HEK293 (cell line): ENCODE data around the gene DCTN5.

Experiments
- CTCF ChIA-PET: fragments of 350-600 bp; formaldehyde crosslinking; extraction: SDS; loops from one replicate; lab custom pipeline; 2021; ENCODE audit warnings: antibody characterized with exemption; lab: Yijun Ruan, JAX
- POLR2A ChIA-PET: fragments of 300-600 bp; formaldehyde crosslinking; extraction: SDS; loops from one replicate; lab custom pipeline; 2020; ENCODE audit warnings: antibody characterized with exemption, inconsistent platforms; lab: Yijun Ruan, JAX
- H3K27ac ChIP-seq: fragments of 200-500 bp; sonication (Bioruptor generic); 2 replicates; pipeline ENCODE4 v1.5.1; 2014; ENCODE audit warnings: low read depth, low read length, control low read depth, inconsistent platforms; ENCODE audit errors: extremely low read depth
- H3K36me3 ChIP-seq, 2 experiments: fragments of 200-500 bp in 1 of 2; sonication (Bioruptor generic) in 1 of 2; 1 replicate in 1 of 2; 2 replicates in 1 of 2; pipeline ENCODE4 v1.5.1; 2014 to 2017; ENCODE audit warnings: inconsistent platforms in 2 of 2, low read length in 2 of 2; ENCODE audit not compliant: control insufficient read depth in 2 of 2, insufficient read depth in 1 of 2
- H3K4me1 ChIP-seq: fragments of 200-500 bp; sonication (Bioruptor generic); 2 replicates; pipeline ENCODE4 v1.5.1; 2014; ENCODE audit warnings: mild to moderate bottlenecking, low read length, inconsistent platforms; ENCODE audit not compliant: control insufficient read depth, insufficient read depth
- H3K4me3 ChIP-seq: 2 replicates; pipeline ENCODE4 v1.5.1; 2011; ENCODE audit warnings: low read depth, mild to moderate bottlenecking, control low read depth, low read length, moderate library complexity
- H3K9me3 ChIP-seq: fragments of 200-500 bp; sonication (Bioruptor generic); 2 replicates; pipeline ENCODE4 v1.5.1; 2014; ENCODE audit warnings: low read depth, low read length, inconsistent platforms; ENCODE audit not compliant: control insufficient read depth, insufficient read depth
- CTCF ChIP-seq: fragments of 450-650 bp; formaldehyde crosslinking; IDR thresholded peaks from 2 replicates; pipeline ENCODE4 v1.5.1; 2016; ENCODE audit warnings: missing biosample characterization, missing genetic modification characterization
- GFI1B ChIP-seq: fragments of 450-650 bp; formaldehyde crosslinking; IDR thresholded peaks from 2 replicates; pipeline ENCODE4 v1.5.1; 2016; ENCODE audit warnings: missing biosample characterization, missing genetic modification characterization
- GLI2 ChIP-seq: fragments of 450-650 bp; formaldehyde crosslinking; IDR thresholded peaks from 2 replicates; pipeline ENCODE4; 2017; ENCODE audit warnings: missing biosample characterization, missing genetic modification characterization, low read depth, borderline replicate concordance
- OVOL3 ChIP-seq: fragments of 450-650 bp; formaldehyde crosslinking; IDR thresholded peaks from 2 replicates; pipeline ENCODE4 v1.5.1; 2016; ENCODE audit warnings: missing biosample characterization, missing genetic modification characterization
- PRDM1 ChIP-seq: fragments of 450-650 bp; formaldehyde crosslinking; IDR thresholded peaks from 2 replicates; pipeline ENCODE4; 2016; ENCODE audit warnings: missing biosample characterization, missing genetic modification characterization
- PRDM2 ChIP-seq: fragments of 450-650 bp; formaldehyde crosslinking; IDR thresholded peaks from 2 replicates; pipeline ENCODE4 v1.5.1; 2016; ENCODE audit warnings: missing biosample characterization, missing genetic modification characterization, borderline replicate concordance
- RBAK ChIP-seq: fragments of 450-650 bp; formaldehyde crosslinking; IDR thresholded peaks from 2 replicates; pipeline ENCODE4 v1.5.1; 2016; ENCODE audit warnings: missing biosample characterization, missing genetic modification characterization
- SETDB1 ChIP-seq: IDR thresholded peaks from one replicate; pipeline ENCODE4 v1.6.1; 2017; ENCODE audit warnings: mild to moderate bottlenecking, low read length, moderate library complexity, mixed read lengths; ENCODE audit not compliant: insufficient read length
- SP3 ChIP-seq: fragments of 450-650 bp; formaldehyde crosslinking; IDR thresholded peaks from 2 replicates; pipeline ENCODE4 v1.5.1; 2016; ENCODE audit warnings: missing biosample characterization, missing genetic modification characterization
- TCF7L2 ChIP-seq: IDR thresholded peaks from 2 replicates; pipeline ENCODE4 v1.6.1; 2011; ENCODE audit warnings: low read depth, mild to moderate bottlenecking, inconsistent platforms, low read length, moderate library complexity, borderline replicate concordance
- ZBTB17 ChIP-seq: fragments of 450-650 bp; formaldehyde crosslinking; IDR thresholded peaks from 2 replicates; pipeline ENCODE4 v1.5.1; 2016; ENCODE audit warnings: missing biosample characterization, missing genetic modification characterization
- ZBTB7A ChIP-seq: fragments of 450-650 bp; formaldehyde crosslinking; IDR thresholded peaks from 2 replicates; pipeline ENCODE4 v1.5.1; 2016; ENCODE audit warnings: low read depth, missing biosample characterization, missing genetic modification characterization
- ZEB2 ChIP-seq: fragments of 450-650 bp; formaldehyde crosslinking; IDR thresholded peaks from 2 replicates; pipeline ENCODE4 v1.5.1; 2016; ENCODE audit warnings: missing biosample characterization, missing genetic modification characterization
- ZFHX2 ChIP-seq: fragments of 450-650 bp; formaldehyde crosslinking; conservative IDR thresholded peaks from 2 replicates; pipeline ENCODE4 v1.5.1; 2016; ENCODE audit warnings: missing biosample characterization, missing genetic modification characterization
- ZNF19 ChIP-seq: fragments of 450-650 bp; formaldehyde crosslinking; IDR thresholded peaks from 2 replicates; pipeline ENCODE4; 2016; ENCODE audit warnings: missing biosample characterization, missing genetic modification characterization, low read depth
- ZNF202 ChIP-seq: fragments of 450-650 bp; formaldehyde crosslinking; IDR thresholded peaks from 2 replicates; pipeline ENCODE4 v1.5.1; 2016; ENCODE audit warnings: missing biosample characterization, missing genetic modification characterization, borderline replicate concordance
- ZNF211 ChIP-seq: fragments of 450-650 bp; formaldehyde crosslinking; IDR thresholded peaks from 2 replicates; pipeline ENCODE4 v1.5.1; 2016; ENCODE audit warnings: low read depth, missing biosample characterization, missing genetic modification characterization
- ZNF24 ChIP-seq: fragments of 450-650 bp; formaldehyde crosslinking; IDR thresholded peaks from 2 replicates; pipeline ENCODE4 v1.5.1; 2016; ENCODE audit warnings: missing biosample characterization, missing genetic modification characterization
- ZNF398 ChIP-seq: fragments of 450-650 bp; formaldehyde crosslinking; IDR thresholded peaks from 2 replicates; pipeline ENCODE4 v1.5.1; 2017; ENCODE audit warnings: missing biosample characterization, missing genetic modification characterization
- ZNF501 ChIP-seq: fragments of 450-650 bp; formaldehyde crosslinking; IDR thresholded peaks from 2 replicates; pipeline ENCODE4 v1.5.1; 2016; ENCODE audit warnings: missing biosample characterization, missing genetic modification characterization
- ZNF571 ChIP-seq: fragments of 450-650 bp; formaldehyde crosslinking; IDR thresholded peaks from 2 replicates; pipeline ENCODE4 v1.5.0; 2017; ENCODE audit warnings: missing biosample characterization, missing genetic modification characterization
- ZNF596 ChIP-seq: fragments of 450-650 bp; IDR thresholded peaks from 2 replicates; pipeline ENCODE4 v1.5.0; 2018; ENCODE audit warnings: missing biosample characterization, mild to moderate bottlenecking, missing genetic modification characterization, moderate library complexity
- ZNF654 ChIP-seq: fragments of 450-650 bp; formaldehyde crosslinking; IDR thresholded peaks from 2 replicates; pipeline ENCODE4 v1.5.1; 2016; ENCODE audit warnings: low read depth, missing biosample characterization, missing genetic modification characterization
- ZNF658 ChIP-seq: fragments of 450-650 bp; formaldehyde crosslinking; IDR thresholded peaks from 2 replicates; pipeline ENCODE4; 2016; ENCODE audit warnings: missing biosample characterization, missing genetic modification characterization
- ZNF704 ChIP-seq: fragments of 450-650 bp; formaldehyde crosslinking; IDR thresholded peaks from 2 replicates; pipeline ENCODE4 v1.5.1; 2016; ENCODE audit warnings: missing biosample characterization, missing genetic modification characterization
- ZNF76 ChIP-seq: fragments of 450-650 bp; formaldehyde crosslinking; IDR thresholded peaks from 2 replicates; pipeline ENCODE4; 2016; ENCODE audit warnings: low read depth, missing biosample characterization, missing genetic modification characterization, borderline replicate concordance
- ZNF792 ChIP-seq: fragments of 450-650 bp; formaldehyde crosslinking; IDR thresholded peaks from 2 replicates; pipeline ENCODE4 v1.5.1; 2016; ENCODE audit warnings: missing biosample characterization, missing genetic modification characterization
- ZNF837 ChIP-seq: fragments of 450-650 bp; formaldehyde crosslinking; IDR thresholded peaks from 2 replicates; pipeline ENCODE4 v1.5.1; 2016; ENCODE audit warnings: missing biosample characterization, missing genetic modification characterization

The DCTN5 gene

GRCh38 chr16:23597003-23597756 is 44.1 kb upstream of the DCTN5 start:
- POLR2A ChIA-PET: interaction anchor here (0.8 to 1.5 kb wide), 2 partner anchors 44 to 82 kb away, joined by 3 to 5 read pairs; partner anchors contain the start of genes DCTN5, PALB2 and PLK1
- no peaks in the 10 kb centered on the region for H3K4me1 ChIP-seq
- no peaks in the 10 kb centered on the region for H3K9me3 ChIP-seq
- no peak overlapping the region for H3K27ac ChIP-seq
- H3K4me3 ChIP-seq: no peak overlapping the region
- CTCF ChIA-PET: interaction anchor here (0.6 to 1.8 kb wide), 32 partner anchors 7 to 150 kb away, joined by 3 to 8 read pairs (median 4); partner anchors contain the start of genes DCTN5, EARS2, PALB2 and UBFD1
- H3K36me3 ChIP-seq: peaks cover 14 to 30% of the 10 kb centered on the region in 2 experiments; a peak in 2 of 3 replicates
- TF ChIP-seq OVOL3 (tag by site-specific recombination) (no peak), CTCF (peak; percentile 80), GFI1B (no peak), ZNF24 (tag by site-specific recombination) (no peak), ZBTB7A (tag by site-specific recombination) (no peak), ZNF211 (tag by site-specific recombination) (no peak), ZEB2 (tag by site-specific recombination) (no peak), ZBTB17 (peak; percentile 66), ZNF837 (tag by site-specific recombination) (no peak), ZNF76 (tag by site-specific recombination) (no peak), GLI2 (tag by site-specific recombination) (no peak), SP3 (tag by site-specific recombination) (no peak), PRDM1 (tag by site-specific recombination) (peak; percentile 14; the same call in 1 of the 2 replicates), ZNF501 (tag by site-specific recombination) (0 out of 2 replicates have a peak, but pooled peaks have one; percentile 34), ZNF704 (no peak), ZNF398 (no peak), SETDB1 (no peak), ZNF792 (tag by site-specific recombination) (no peak), ZNF19 (no peak), ZFHX2 (tag by site-specific recombination) (no peak), ZNF654 (peak; percentile 32; the same call in 1 of the 2 replicates), RBAK (no peak), PRDM2 (tag by site-specific recombination) (no peak), ZNF571 (tag by site-specific recombination) (no peak), TCF7L2 (no peak), ZNF596 (tag by site-specific recombination) (peak; percentile 64), ZNF202 (tag by site-specific recombination) (no peak), ZNF658 (no peak)
